Nucleus accumbens (tissue), 56 donors: ENCODE measurements around the gene CCL8.
A peak's percentile ranks its signal among the peaks of the same experiment; 100 is the strongest.

Experiments
- DNase-seq, 56 donors: peaks; one replicate each; lab custom pipeline; 2025; lab: John Stamatoyannopoulos, UW

CCL8 gene

DNA sequence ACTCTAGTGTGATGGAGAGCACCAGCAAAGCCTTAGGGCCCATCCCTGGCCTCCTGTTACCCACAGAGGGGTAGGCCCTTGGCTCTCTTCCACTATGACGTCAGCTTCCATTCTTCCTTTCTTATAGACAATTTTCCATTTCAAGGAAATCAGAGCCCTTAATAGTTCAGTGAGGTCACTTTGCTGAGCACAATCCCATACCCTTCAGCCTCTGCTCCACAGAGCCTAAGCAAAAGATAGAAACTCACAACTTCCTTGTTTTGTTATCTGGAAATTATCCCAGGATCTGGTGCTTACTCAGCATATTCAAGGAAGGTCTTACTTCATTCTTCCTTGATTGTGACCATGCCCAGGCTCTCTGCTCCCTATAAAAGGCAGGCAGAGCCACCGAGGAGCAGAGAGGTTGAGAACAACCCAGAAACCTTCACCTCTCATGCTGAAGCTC lies at the start of gene CCL8:
CCL8 (plus strand) TSS at position 397 of the 445 bp plus-strand sequence. CDS start 67 bp downstream, outside the sequence.
- no peak for DNase-seq

DNA sequence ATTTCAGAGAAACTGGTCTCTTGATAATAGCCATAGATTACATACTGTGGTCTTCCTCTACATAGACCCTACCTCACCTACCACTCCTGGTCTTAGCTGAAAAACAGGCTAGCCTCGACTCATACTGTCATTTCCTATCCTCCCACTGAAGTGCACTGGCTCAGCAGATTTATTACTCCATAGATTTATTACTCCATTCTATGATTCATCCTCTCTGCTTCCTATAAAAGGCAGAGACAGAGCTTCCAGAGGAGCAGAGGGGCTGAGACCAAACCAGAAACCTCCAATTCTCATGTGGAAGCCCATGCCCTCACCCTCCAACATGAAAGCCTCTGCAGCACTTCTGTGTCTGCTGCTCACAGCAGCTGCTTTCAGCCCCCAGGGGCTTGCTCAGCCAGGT lies 49.3 kb upstream of the CCL8 start, which contains the start of gene CCL7:
CCL7 (plus strand) TSS at position 253 of the 400 bp plus-strand sequence; CDS start at position 323, 70 bp downstream.
- DNase-seq, result no peak

DNA sequence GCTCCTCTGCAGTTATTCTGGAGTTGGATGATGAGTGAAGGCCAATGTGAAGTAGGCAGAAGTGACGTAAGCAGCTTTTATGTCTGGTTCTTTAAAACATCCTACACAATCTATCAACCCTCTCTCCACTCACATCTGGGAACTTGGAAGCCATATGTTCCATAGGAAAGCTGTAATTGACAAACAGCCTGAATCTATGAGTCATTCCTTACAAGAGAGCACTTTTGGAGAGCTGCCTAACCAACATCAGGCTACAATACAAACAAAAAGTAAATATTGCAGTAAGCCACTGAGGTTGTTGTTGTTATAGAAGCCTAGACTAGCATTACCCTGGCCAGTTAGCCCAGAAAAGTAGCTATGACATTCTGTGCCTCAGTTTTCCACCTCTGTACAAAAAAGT lies 43.4 kb upstream of the CCL8 start:
- DNase-seq, result no peak

DNA sequence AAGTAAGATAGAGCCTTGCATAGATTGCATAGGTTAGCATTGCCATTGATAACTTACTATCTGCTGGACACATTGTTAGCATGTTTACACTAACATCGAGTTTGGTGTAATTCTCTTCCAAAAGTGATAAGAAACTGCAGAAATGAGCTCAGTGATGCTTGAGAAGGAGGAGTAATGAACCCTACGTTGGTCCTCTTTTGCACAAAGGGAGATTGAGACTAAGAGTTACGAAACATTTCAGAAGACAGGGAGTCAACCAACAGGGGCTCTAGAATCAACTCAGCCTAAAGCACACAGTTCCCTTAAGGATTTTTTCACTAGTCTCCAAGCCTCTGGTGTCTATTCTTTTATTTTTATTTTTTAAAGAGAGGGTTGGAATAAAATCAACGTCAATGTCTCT lies 42.4 kb upstream of the CCL8 start:
- no peak for DNase-seq

DNA sequence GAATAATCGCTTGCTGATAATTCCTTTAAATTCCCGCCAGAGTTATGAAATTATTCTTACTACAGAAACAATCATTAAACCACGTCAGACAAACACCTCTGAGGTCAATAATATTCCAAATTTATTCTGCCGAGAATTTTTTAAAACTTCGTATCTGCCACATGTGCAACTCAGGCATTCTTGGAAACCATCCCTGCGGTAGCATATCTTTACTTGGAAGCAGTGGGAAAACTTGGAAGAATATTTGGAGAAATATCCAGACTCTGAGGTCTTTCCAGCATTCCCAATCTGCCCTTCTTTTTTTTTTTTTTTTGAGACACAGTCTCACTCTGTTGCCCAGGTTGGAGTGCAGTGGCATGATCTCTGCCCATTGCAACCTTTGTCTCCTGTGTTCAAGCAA lies 35.7 kb upstream of the CCL8 start:
- DNase-seq, result no peak

DNA sequence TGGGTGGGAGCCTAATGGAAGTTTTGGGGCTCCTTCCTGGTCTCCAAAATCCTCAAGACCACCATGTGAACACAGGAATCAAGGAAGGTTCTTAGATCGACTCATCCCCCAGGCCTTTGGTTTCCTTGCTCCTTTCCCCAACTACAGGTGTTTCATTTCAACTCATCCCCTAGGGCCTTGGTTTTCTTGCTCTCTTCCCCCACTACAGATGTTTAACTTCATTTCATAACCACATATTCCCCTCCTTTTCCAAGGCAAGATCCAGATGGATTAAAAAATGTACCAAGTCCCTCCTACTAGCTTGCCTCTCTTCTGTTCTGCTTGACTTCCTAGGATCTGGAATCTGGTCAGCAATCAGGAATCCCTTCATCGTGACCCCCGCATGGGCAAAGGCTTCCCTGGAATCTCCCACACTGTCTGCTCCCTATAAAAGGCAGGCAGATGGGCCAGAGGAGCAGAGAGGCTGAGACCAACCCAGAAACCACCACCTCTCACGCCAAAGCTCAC lies 33.9 kb upstream of the CCL8 start, which contains the start of gene CCL11:
CCL11 (plus strand) TSS at position 457 of the 507 bp plus-strand sequence. CDS start 67 bp downstream, outside the sequence.
- no peak for DNase-seq

DNA sequence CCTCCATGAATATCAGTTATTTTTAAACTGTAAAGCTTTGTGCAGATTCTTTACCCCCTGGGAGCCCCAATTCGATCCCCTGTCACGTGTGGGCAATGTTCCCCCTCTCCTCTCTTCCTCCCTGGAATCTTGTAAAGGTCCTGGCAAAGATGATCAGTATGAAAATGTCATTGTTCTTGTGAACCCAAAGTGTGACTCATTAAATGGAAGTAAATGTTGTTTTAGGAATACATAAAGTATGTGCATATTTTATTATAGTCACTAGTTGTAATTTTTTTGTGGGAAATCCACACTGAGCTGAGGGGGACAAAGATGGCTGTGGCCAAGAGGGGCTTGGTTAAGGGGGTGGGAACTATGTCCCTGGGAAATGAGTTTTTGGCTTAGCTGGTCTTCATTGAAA lies 31.4 kb upstream of the CCL8 start:
- no peak for DNase-seq

DNA sequence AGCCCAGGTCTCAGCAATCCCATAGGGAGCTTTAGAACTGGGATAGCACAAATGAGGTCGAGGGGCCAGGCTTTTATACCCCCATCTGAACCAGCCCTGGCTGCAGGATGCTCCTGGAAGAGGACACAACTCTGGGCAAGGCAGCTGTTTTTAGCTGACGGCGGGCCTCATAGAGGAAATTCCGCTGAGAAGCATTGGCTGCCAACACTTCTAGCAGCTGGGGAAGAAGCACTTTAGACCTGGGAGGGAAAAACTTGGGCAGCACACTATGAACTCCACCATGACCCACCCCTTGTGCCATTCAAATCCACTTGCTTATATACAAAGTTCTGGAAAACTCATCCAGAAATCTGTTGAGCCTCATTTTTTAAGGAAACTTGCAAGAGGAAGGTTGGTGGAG lies 28.6 kb upstream of the CCL8 start:
- no peak for DNase-seq

DNA sequence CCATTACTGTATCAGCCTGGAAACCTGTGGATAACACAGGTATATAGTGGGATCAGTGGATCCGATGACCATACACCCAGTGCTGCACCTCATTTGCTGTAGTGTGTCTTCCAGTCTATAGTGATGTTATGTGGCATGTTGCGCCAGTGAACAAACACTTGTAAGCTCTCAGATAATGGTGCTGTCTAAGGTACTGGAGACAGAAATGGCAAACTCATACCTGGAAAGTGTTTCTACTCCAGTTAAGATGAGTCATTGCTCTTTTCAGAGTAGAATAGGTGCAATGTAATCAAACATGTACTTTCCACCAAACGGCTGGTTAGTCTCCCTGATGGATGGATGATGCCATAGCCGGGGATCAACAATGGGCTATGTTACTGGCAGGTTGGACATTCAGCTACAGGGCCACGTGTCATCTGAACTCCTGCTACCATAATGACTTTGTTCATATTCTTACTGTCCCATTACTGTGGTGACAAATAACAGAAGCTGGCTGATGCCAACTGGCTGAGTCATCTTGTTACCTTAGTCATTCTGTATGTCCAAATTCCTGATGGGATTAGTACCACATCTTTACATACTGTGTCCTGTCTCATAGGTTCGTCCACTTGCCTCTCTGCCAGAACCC lies 27.4 kb upstream of the CCL8 start:
- no peak for DNase-seq

DNA sequence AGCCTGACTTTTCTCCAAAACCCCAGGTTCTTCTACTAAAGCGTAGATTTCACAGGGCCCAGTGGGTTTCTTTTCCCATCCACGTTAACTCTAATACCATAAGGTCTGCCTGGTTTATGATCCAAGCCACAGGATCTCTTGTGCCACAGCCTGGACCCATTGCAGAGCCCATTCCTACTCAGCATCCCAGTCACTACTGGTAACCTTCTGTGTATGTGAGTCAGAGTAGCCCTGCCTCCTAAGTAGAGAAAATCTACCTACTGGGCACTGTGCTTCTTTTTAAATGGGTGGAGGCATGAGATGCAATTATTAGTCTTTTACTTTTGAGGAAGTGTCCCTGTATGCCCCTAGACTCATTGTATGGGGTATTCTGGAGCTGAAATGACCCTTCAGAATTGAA lies 20.2 kb upstream of the CCL8 start:
- no peak for DNase-seq

DNA sequence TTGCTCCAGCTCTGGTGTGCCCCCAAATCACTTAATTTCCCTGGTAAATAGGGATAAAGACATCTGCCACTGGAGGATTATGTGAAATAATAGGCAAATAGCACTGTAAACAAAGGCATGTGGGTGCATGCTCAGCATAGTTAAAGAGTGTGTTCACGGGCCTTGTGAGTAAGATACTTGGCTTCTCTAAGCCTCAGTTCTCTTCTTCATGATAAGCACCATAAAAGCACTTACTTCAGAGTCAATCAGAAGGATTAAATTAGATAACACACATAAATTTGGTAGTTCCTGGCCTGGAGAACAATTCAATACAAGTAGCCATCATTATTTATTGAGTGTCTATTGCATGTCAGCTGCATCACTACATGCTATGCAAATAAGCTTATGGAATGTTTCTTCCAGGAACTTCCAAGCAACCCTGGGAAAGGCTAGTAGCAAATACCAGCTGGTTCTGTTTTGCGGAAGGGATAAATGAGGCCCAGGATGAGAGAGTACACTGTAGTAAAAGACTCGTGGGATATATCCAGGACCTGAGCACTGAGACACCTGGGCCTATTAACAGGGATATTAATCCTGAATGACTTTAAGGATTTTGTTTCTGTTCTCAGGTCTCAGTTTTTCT lies 19.2 kb upstream of the CCL8 start:
- no peak for DNase-seq

DNA sequence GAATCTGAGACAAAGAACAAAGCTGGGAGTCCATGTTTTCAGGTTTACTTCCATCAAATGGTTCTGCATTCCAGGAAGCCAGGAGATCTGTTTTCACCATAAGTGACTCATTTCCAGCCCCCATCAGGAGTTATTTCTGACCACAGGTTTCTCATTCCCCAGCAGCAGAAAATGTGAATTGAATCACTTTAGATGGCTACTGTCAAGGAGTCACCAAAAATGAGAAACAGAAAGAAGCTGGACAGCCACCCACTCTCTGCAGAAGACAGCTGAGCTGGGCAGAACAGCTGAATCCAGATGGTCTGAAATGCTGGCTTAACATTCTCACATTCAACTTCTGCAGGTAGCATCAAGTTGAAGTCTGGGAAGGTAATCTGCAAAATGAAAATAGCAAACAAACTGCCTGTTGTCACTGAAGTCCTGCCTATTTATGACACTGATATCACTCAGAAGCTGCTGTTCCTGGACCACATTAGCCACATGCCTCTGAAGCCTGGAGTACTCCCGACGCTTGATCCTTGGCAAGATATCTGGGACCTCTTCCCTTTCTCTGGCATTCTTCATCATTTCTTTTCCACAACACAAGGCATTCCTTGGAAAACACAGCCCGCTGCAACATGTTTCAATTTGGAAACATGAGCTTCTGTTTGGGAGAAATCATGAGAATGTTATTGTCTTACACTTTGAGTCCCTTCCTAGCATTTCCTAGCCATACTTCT lies 18.4 kb upstream of the CCL8 start:
- no peak for DNase-seq

DNA sequence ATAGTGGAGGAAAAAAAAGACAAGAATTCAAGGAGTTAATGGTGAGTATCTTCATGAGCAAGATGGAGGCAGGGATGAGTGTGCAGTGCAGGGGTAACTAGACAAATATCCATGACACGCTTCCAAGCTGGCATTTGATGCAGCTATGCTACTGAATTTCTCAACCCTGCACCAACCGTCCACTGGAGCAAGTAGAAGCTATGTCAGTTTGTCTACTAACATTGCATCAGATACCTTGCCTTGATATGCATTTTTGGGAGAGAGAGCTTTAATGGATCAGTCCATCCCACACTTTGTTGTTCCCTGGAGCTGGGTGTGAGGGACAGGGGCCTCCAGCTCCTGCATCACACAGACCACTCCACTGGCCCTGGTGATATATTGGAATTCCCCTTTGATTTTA lies 17.2 kb upstream of the CCL8 start:
- DNase-seq, result no peak

DNA sequence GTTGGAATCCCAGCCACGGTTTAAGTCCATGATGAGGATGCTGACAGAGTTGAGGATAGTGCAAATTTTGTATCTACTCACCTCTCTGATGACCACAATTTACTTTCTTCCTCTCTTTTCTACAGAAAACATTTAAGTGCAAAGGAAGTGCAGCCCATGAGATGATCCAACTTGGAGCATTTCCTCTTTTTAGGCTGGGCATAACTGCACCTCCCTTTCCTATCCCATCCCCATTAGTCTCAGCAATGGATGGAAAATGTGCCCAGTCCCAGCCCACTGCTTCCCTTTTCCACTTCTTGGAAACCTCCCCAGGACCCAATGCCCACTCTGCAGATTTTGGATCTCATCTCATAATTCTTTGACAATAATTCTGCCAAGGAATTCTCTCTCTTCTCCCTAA lies 16.6 kb upstream of the CCL8 start:
- DNase-seq, result no peak

DNA sequence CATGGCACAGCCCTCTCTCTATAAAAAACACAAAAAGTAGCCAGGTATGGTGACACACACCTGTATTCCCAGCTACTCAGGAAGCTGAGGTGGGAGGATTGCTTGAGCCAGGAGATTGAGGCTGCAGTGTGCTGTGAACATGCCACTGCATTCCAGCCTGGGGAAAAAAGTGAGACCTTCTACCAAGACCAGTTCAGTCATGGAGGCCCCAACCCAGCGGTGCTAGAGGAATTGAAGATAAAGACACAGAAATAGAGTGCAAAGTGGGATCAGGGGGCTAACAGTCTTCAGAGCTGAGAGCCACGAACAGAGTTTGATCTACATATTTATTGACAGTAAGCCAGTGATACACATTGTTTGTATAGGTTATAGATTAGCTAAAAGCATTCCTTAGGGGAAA lies 15.6 kb upstream of the CCL8 start:
- no peak for DNase-seq

DNA sequence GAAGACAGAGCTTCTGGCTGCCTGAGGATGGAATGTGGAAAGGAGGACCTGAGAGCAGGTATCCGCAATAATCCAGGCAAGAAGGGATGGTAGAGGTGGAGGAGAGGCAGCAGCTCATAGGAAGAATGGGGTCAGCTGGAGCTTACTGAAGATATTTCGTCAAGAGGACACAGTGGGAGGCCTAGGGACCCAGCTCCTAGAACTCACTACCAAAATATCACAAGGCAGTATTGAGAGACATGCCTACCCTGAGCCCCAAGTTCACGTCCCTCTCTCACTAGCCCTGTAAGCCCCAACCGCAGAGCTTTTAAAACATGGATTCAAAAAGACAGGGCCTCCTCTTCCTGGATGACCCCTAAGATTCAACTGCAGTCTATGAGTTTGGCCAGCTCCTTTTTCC lies 14.2 kb upstream of the CCL8 start:
- no peak for DNase-seq

DNA sequence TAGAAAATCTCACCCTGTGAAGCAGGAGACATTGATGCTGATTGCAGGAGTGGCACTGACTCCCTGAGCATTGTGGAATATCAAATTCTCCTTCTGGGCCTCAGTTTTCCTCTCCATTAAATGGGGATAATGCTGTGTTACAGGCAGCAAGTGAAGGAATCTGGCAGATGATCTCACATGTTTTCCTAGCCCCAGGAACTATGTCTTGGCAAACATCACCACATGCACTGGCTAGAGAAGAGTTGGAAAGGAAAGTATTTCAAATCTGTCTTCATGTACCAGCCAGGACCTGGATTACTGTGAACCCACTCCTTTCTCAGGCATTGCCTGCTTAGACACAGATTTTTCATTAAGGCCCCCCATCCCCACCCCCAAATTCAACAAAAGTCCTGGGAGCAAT lies 13.6 kb upstream of the CCL8 start:
- DNase-seq, result no peak

DNA sequence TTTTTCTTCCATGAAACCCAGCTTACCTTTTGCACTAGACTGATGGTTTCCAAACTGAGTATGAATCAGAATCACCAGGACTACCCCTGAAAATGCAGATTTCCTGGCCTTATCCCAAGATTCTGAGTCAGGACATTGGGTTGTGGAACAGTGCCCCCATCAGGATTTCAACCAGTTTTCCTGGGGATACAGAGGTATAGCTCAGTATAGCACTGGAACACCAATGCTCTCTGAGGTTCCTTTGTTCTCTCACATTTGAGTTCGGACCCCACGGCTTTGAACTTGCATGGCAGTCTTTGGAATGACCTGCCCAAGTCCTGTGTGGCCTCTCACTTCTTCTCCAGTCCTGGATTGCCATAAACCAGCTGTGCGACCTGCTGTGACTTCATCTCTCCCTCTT lies 12.8 kb upstream of the CCL8 start:
- peak in 3 of 56 donors; percentile 0 to 3 (median 1) for DNase-seq

DNA sequence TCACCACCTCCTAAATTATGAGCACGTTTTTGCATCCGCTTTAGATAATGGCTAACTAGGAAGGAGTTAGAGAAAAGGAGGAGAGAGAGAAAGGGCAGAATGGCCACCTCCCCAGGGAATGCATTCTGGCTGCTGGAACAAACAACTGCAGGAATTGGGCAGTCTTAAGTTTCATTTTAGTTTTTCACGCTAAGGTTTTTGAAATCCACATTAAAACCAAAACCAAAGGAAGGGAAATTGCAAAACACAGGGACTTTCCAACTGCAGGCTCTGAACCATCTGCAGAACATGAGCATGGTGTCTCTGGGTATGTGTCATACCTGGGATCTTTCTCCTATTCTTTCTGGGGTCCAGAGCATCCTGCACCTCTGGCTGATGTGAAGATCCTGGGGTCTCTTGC lies 12.1 kb upstream of the CCL8 start:
- no peak for DNase-seq

DNA sequence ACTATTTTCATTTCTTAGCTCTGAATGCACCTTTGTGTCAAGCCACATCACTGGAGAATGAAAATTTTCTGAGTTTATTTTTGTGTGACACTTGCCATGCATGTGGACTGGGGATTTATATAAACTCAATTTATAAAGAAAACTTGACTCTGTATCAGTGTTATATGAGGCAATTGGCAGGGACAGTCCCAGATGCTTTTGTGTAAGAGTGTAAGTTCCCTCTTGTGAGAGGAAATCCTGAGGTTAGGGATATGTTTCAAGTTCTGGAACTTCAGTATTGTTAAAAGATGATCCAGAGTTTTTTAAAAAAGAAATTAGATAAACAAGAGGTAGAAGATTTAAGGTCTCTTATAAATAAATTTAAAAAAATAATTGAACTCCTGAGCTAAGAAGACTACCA lies 10.9 kb upstream of the CCL8 start:
- DNase-seq, result no peak

DNA sequence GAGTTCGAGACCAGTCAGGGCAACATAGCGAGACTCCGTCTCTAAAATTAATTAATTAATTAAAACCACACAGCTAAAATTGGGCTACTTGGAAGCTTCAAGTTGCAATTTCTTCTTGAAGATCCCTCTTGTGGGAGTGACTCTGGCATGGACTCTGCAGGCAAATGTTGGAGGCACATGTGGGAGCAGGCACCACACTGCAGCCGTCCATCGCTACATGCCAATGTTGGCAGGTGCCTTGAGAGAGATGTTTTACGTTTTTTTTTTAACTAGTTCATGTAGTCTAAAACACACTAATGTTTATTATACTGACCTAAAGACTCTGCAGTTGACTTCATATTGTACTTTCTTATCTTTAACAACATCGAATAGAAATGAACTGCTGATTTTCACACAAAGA lies 7.9 kb upstream of the CCL8 start:
- DNase-seq, result no peak

DNA sequence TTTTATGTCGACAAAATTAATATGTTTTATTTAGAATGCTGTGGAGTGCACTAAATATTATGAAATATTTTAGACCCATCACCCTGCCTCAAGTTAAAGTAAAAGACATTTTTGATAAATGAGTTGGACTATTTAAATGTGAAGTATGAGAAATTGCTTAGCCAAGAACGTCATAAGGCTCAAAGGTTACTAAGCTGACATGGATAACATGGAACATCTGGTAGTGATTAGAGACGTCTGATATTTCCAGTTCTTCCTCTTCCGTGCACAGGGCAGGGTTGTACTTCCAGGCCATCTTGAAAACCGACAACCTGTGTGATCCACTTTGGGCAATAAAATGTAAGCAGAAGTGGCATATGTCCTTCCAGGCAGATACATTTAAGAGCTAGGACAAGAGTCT lies 7.2 kb upstream of the CCL8 start:
- no peak for DNase-seq
